GM19025 (cell line): ENCODE data around the gene C20orf204.

Experiments
- ATAC-seq: cut with Tn5 transposase; IDR thresholded peaks from one replicate; pipeline ENCODE4 v1.9.1; 2021; ENCODE audit warnings: mild to moderate bottlenecking, low read depth, moderate library complexity; ENCODE audit not compliant: unreplicated experiment

Gene C20orf204

DNA sequence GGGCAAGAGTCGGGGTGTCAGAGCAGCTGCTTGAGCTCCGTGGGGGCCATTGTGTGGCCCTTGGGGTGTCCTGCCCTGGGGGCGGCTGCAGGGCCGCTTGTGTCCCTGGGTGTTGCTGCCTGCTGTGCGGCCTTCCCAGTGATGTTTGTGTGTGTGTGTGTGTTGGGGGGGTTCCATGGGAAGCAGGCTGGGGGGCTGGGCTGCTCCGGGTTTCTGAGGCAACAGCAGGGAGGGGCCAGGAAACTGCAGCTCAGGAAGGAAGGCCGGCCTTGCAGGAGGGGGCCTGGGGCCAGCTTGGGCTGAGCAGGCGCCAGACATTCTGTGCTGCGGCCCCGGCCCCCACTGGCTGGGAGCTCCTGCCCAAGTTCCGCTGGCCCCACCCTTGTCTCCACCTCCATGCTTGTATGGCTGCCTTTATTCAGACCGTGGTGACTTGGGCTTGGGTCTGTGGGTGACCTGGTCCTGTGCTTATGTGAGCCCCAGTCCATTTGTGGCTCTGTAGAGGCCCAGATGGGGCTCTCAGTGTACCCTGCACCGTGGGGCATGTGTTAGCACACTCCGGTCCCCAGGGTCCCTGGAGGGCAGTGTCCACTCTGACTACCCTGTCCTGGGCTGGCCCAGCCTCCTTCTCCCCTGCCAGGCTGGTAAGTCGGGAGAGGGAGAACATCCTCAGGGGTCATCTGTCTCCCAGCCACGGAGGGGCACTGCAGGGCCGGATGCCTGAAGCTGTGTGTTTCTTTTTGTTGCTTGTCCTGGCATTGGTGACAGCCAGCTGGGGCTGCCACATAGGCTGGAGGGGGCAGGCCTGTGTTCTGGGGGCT lies 18.1 kb downstream of the C20orf204 start:
- ATAC-seq, result no peak

DNA sequence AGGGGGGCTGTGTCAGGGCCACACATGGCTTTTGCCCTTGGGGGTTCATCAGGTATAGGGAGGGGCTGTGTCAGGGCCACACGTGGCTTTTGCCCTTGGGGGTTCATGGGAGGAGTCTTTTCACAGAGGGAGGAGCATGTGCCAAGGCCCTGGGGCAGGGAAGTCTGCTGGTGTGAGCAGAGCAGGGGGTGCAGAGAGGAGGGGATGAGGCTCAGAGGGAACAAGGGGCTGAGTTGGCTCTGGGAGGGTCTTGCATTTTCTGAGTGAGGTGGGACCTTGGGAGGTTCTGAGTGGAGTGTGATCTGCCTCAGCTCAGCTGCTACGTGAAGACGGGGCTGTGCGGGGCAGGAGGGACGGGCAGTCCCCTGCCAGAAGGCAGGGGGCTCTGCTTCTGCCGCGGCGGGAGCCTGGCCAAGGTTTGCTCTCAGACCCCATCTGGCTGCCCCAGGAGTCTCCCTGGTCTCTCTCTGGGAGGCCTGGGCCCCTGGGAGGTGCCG lies 19.5 kb downstream of the C20orf204 start:
- no peak for ATAC-seq

- no peak for ATAC-seq
Measured at GRCh38 chr20:64055893-64056638, 20.1 kb downstream of the C20orf204 start.

- no peak for ATAC-seq
Measured at GRCh38 chr20:64056639-64056888, 20.6 kb downstream of the C20orf204 start.

DNA sequence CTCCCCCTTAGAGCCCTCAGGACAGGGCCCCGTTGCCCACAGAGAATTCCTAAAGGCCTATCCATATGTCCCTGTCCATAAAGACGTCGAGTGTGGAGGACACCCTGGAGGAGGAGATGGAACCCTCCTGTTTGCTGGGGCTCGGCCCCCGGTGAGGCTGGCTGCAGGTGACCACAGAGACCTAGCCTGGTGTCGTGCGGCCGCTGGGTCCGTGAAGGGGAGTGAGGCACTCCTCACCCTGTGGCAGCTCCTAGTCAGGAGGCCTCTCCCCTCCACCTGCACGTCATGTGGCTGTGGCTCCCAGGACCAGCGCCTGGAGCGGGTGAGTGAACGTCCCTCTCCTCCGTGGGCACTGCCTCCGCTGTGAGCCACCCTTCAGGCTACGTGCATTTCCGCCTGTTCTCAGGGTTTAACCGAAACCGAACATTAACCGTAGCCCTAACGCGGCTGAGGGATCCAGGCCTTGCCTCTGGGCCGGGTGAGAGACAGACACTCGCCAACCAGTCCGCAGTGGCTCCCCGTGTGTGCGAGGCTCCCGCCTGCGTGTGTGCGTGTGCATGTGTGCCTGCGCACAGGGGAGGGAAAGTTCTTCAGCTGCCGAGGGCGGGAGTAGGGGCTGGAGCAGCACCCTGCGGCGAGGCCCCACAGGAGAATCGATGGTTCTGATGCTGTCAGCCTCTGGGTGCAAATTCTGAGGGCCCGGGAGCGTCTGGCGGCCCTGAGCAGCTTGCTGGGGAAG lies 21.1 kb downstream of the C20orf204 start:
- ATAC-seq, result no peak

GRCh38 chr20:64057628-64058498 lies 21.9 kb downstream of the C20orf204 start:
- peak; percentile 54 for ATAC-seq

- no peak for ATAC-seq
Measured at GRCh38 chr20:64058536-64058935, 22.6 kb downstream of the C20orf204 start.

- ATAC-seq, result no peak
Measured at GRCh38 chr20:64062276-64062595, 26.3 kb downstream of the C20orf204 start.

- ATAC-seq, result peak; percentile 85
Measured at GRCh38 chr20:64062596-64063388, 26.8 kb downstream of the C20orf204 start, which contains the start of gene TCEA2. Gene TCEA2 (plus strand): TSS chr20:64063198. CDS start chr20:64063313, 115 bp downstream.

DNA sequence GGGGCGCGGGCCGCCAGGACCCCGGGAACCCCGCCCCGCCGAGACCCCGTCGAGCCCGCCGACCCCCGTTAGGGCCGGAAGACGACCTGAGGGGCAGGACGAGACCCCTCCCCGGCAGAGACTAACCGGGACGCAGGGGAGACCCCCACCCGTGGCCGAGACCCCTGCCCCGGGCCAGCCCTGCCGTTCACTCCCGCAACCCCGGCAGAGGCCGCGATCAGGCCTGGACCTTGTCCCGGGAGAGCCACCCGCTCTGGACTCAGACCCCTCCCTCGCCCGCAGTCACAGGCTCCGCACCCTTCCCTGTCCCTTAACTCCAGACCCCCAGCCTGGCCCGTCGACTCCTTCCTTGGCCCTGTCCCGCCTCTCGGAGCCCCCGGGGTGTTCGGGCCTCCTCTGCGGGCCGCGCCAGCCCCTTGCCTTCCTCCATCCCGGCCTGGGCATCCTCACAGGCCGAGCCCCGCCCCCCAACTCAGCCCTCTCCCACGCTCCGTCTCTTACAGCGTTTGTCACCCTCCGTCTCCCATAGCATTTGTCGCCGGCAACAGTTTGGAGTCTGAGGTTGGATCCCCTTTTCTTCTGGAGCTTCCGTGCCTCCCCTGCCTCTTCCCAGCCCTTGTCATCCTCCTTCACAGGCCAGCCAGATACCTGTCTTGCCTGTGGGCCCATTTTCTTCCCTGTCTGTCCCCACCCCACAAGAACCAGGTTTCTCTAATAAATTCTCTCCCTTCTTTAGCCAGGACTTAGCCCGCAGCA lies 27.6 kb downstream of the C20orf204 start:
- ATAC-seq, result no peak

GRCh38 chr20:64064145-64064698 lies 28.2 kb downstream of the C20orf204 start:
- no peak for ATAC-seq

- ATAC-seq, result no peak
Measured at GRCh38 chr20:64065062-64065973, 29.3 kb downstream of the C20orf204 start.

- ATAC-seq, result peak; percentile 30
Measured at GRCh38 chr20:64065974-64066343, 30.0 kb downstream of the C20orf204 start.

- ATAC-seq, result no peak
Measured at GRCh38 chr20:64067005-64067632, 31.1 kb downstream of the C20orf204 start.

DNA sequence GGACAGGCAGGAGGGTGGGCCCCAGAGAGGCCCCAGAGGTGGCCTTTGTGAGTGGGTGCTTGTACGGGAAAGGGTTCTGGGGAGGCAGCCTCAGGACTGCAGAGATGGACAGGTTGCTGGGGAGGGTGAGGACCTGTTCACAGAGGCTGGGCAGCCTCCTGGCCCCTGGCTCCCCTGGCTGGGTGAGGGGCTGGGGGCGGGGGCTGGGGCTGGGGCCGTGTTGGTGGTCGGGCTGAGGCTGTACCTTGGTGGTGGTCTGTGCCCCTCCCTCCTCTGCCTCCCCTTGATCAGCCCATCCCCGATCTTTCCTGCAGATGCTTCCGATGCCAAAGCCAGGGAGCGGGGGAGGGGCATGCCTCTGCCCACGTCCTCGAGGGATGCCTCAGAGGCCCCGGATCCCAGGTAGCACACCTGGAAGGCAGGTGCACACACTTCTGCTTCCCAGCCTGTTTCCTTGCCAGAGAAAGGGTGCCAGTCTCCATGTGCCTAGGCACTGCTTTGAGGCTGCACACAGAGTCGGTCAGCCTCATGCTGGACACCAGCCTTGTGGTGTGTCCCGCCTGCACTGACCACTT lies 31.8 kb downstream of the C20orf204 start:
- ATAC-seq, result no peak

- ATAC-seq, result no peak
Measured at GRCh38 chr20:64068386-64069208, 32.6 kb downstream of the C20orf204 start.
